ENCODE results near the gene EIF4EBP2. TPM values are rescaled to one million over a fixed set of nuclear protein-coding genes. Genes with fewer than 3 reads are reported as not detected.

Gene EIF4EBP2
- total and polyA plus RNA-seq, 2 donors (not counting 3 experiments of a cell fraction or from before 2014, with no cell fraction given) = 18.2 to 47.0 TPM

- H3K9me1 ChIP-seq (replicated peaks; ENCODE audit: control insufficient read depth, extremely low read depth, insufficient read depth, low read length) = no peaks in the 10 kb centered on the region
- FAIRE-seq (no peak), DNase-seq (ENCODE audit: low read depth, low spot score) (no peak)
- BruUV-seq (replicated peaks) = no TSS peak
- peaks cover 0 to 2% of the 10 kb centered on the region in 2 experiments for H3K36me3 ChIP-seq (ENCODE audit: control insufficient read depth in 2 of 2, extremely low read depth in 1 of 2, insufficient read depth in 2 of 2, low read length in 2 of 2)
- H3K4me2 ChIP-seq (ENCODE audit: insufficient read depth, low read length) = no peak overlapping the region
- no peaks in the 10 kb centered on the region for H3K9me3 ChIP-seq (replicated peaks; ENCODE audit: control insufficient read depth, insufficient read depth, low read length)
- H3K9ac ChIP-seq (replicated peaks; ENCODE audit: extremely low read depth, insufficient read depth, low read length) = no peak overlapping the region
- POLR2A ChIA-PET = no interaction called here
- H3K4me1 ChIP-seq (ENCODE audit: control insufficient read depth, extremely low read depth, insufficient read depth, low read length) = peaks cover 9% of the 10 kb centered on the region
- H3K4me3 ChIP-seq (replicated peaks in 1 of 3; ENCODE audit: insufficient read depth in 1 of 3, low read depth in 1 of 3, low read length in 3 of 3) = no peak overlapping the region
- H2AFZ ChIP-seq (ENCODE audit: low read depth, low read length) = no peak overlapping the region
- no peaks in the 10 kb centered on the region for H4K20me1 ChIP-seq (replicated peaks; ENCODE audit: control insufficient read depth, extremely low read depth, insufficient read depth, low read length)
- no peak for TF ChIP-seq JUN (IDR thresholded peaks at IDR 0.05; ENCODE audit: borderline replicate concordance, insufficient read depth, insufficient read length, low read depth)
- no peak for TF ChIP-seq EZH2 (IDR thresholded peaks at IDR 0.05; ENCODE audit: borderline replicate concordance, low read depth, low read length, severe bottlenecking)
- TF ChIP-seq CTCF (IDR thresholded peaks at IDR 0.05; ENCODE audit: extremely low read depth in 1 of 2, insufficient read depth in 1 of 2, low read depth in 1 of 2, low read length in 2 of 2) = no peak
- TF ChIP-seq MYC (IDR thresholded peaks at IDR 0.05; ENCODE audit: low read depth, low read length) = no peak
- TF ChIP-seq MAX (IDR thresholded peaks at IDR 0.05; ENCODE audit: insufficient read depth, insufficient read length) = no peak
- TF ChIP-seq POLR2AphosphoS5 (IDR thresholded peaks at IDR 0.05; ENCODE audit: insufficient read depth, low read depth, low read length) = no peak
- TF ChIP-seq FOS (IDR thresholded peaks at IDR 0.05; ENCODE audit: borderline replicate concordance, insufficient read depth, low read length) = no peak
- TF ChIP-seq GATA2 (IDR thresholded peaks at IDR 0.05; ENCODE audit: insufficient read depth, insufficient read length, low read depth, low read length) = no peak
- TF ChIP-seq POLR2A (IDR thresholded peaks at IDR 0.05; ENCODE audit: low read depth, low read length) = no peak
- CTCF ChIA-PET = no interaction called here
- no peak overlapping the region for H3K27ac ChIP-seq (ENCODE audit: insufficient read depth, low read depth, low read length)
- no peaks in the 10 kb centered on the region for H3K79me2 ChIP-seq (ENCODE audit: control insufficient read depth, insufficient read depth, low read length)
- no peaks in the 10 kb centered on the region for H3K27me3 ChIP-seq (ENCODE audit: control insufficient read depth in 2 of 2, insufficient read depth in 2 of 2, low read length in 2 of 2)
- intact Hi-C loops (cut with micrococcal nuclease) (no loop called here), dilution Hi-C loops (cut with MboI; ENCODE audit: extremely low pct_ligation_motif_present, low sequenced_read_pairs) (no loop called here)
These were observed 33.2 kb upstream of the EIF4EBP2 start for GRCh38 chr10:70370766-70371165.

Data from endothelial cell of umbilical vein (primary cell).